ENCODE measurements around the gene KIF1A. TPM values are rescaled to one million over a fixed set of nuclear protein-coding genes. Genes with fewer than 3 reads are reported as not detected.

The KIF1A gene
- polyA plus RNA-seq, 1 donor (not counting 4 experiments of a cell fraction or from before 2014, with no cell fraction given), result not detected

DNA sequence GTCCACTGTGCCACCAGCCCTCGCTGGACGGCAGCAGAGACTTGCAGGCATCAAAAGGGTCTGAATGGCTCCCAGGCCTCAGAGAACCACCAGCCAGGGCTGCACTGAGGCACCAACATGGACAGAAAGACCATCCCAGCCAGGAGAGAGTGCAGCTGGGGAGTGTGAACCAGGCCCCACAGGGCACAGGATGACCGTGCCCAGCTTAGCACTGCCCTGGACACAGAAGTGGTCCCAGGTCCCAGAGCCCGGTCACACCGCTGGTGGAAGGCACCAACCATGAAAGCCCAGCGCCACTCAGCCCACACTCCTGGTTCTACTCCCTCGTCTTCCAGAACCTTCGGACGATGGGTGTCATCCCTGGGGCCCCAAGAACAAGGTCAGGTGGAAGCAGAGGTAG lies 107.9 kb downstream of the KIF1A start:
- FAIRE-seq, result no peak

GRCh38 chr2:240711701-240712100 lies 108.3 kb downstream of the KIF1A start:
- no peak overlapping the region for H3K4me3 ChIP-seq (ENCODE audit: control insufficient read depth in 2 of 3, extremely low read depth in 1 of 3, insufficient read depth in 2 of 3, low read depth in 1 of 3, low read length in 3 of 3)
- dilution Hi-C loops (cut with MboI; ENCODE audit: extremely low pct_ligation_motif_present, low sequenced_read_pairs), result no loop called here
- H3K9ac ChIP-seq (ENCODE audit: control insufficient read depth, extremely low read depth, insufficient read depth, low read length), result no peak overlapping the region
- no peaks in the 10 kb centered on the region for H3K9me3 ChIP-seq (ENCODE audit: control insufficient read depth, low read depth, low read length)
- H4K20me1 ChIP-seq (ENCODE audit: control insufficient read depth, extremely low read depth, insufficient read depth, low read length), result no peaks in the 10 kb centered on the region
- H3K27me3 ChIP-seq (ENCODE audit: control insufficient read depth, extremely low read depth, insufficient read depth, low read length), result peaks cover 38% of the 10 kb centered on the region
- H3K79me2 ChIP-seq (ENCODE audit: control insufficient read depth, insufficient read depth, low read length), result no peaks in the 10 kb centered on the region
- H3K4me1 ChIP-seq (ENCODE audit: control insufficient read depth, extremely low read depth, insufficient read depth, low read length), result no peaks in the 10 kb centered on the region
- no peaks in the 10 kb centered on the region for H3K36me3 ChIP-seq (ENCODE audit: control insufficient read depth in 2 of 2, extremely low read depth in 1 of 2, insufficient read depth in 2 of 2, low read length in 2 of 2)
- DNase-seq (ENCODE audit: low read depth, low spot score) (no peak), FAIRE-seq (no peak)
- no peak overlapping the region for H2AFZ ChIP-seq (ENCODE audit: control insufficient read depth, low read length)
- TF ChIP-seq EZH2 (IDR thresholded peaks at IDR 0.05; ENCODE audit: low read length), result no peak
- TF ChIP-seq, protein P1, sequence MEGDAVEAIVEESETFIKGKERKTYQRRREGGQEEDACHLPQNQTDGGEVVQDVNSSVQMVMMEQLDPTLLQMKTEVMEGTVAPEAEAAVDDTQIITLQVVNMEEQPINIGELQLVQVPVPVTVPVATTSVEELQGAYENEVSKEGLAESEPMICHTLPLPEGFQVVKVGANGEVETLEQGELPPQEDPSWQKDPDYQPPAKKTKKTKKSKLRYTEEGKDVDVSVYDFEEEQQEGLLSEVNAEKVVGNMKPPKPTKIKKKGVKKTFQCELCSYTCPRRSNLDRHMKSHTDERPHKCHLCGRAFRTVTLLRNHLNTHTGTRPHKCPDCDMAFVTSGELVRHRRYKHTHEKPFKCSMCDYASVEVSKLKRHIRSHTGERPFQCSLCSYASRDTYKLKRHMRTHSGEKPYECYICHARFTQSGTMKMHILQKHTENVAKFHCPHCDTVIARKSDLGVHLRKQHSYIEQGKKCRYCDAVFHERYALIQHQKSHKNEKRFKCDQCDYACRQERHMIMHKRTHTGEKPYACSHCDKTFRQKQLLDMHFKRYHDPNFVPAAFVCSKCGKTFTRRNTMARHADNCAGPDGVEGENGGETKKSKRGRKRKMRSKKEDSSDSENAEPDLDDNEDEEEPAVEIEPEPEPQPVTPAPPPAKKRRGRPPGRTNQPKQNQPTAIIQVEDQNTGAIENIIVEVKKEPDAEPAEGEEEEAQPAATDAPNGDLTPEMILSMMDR (optimal IDR thresholded peaks at IDR 0.05 in 1 of 3, IDR thresholded peaks at IDR 0.05 in 1 of 3, conservative IDR thresholded peaks at IDR 0.05 in 1 of 3; ENCODE audit: extremely low read depth in 1 of 3, insufficient read depth in 2 of 3, low read length in 3 of 3), result no peak
- no peak overlapping the region for H3K4me2 ChIP-seq (ENCODE audit: control insufficient read depth, extremely low read depth, insufficient read depth, low read depth, low read length)
- H3K9me1 ChIP-seq (ENCODE audit: control insufficient read depth, extremely low read depth, insufficient read depth, low read length), result no peaks in the 10 kb centered on the region
- H3K27ac ChIP-seq (ENCODE audit: control insufficient read depth, insufficient read depth, low read length), result no peak overlapping the region

More for the DNA sequence above, 107.9 kb downstream of the KIF1A start:
- Histone ChIP-seq H3K9ac (ENCODE audit: control insufficient read depth, extremely low read depth, insufficient read depth, low read length) (no peak overlapping the region), H3K4me2 (ENCODE audit: control insufficient read depth, extremely low read depth, insufficient read depth, low read depth, low read length) (no peak overlapping the region), H3K36me3 (ENCODE audit: control insufficient read depth in 2 of 2, extremely low read depth in 1 of 2, insufficient read depth in 2 of 2, low read length in 2 of 2) (no peaks in the 10 kb centered on the region), H3K9me3 (ENCODE audit: control insufficient read depth, low read depth, low read length) (no peaks in the 10 kb centered on the region), H2AFZ (ENCODE audit: control insufficient read depth, low read length) (no peak overlapping the region), H3K9me1 (ENCODE audit: control insufficient read depth, extremely low read depth, insufficient read depth, low read length) (no peaks in the 10 kb centered on the region), H3K79me2 (ENCODE audit: control insufficient read depth, insufficient read depth, low read length) (no peaks in the 10 kb centered on the region), H3K4me1 (ENCODE audit: control insufficient read depth, extremely low read depth, insufficient read depth, low read length) (no peaks in the 10 kb centered on the region), H3K27ac (ENCODE audit: control insufficient read depth, insufficient read depth, low read length) (no peak overlapping the region), H3K4me3 (ENCODE audit: control insufficient read depth in 2 of 3, extremely low read depth in 1 of 3, insufficient read depth in 2 of 3, low read depth in 1 of 3, low read length in 3 of 3) (no peak overlapping the region), H4K20me1 (ENCODE audit: control insufficient read depth, extremely low read depth, insufficient read depth, low read length) (no peaks in the 10 kb centered on the region), H3K27me3 (ENCODE audit: control insufficient read depth, extremely low read depth, insufficient read depth, low read length) (peaks cover 36% of the 10 kb centered on the region)
- TF ChIP-seq, protein P1 (optimal IDR thresholded peaks at IDR 0.05 in 1 of 3, IDR thresholded peaks at IDR 0.05 in 1 of 3, conservative IDR thresholded peaks at IDR 0.05 in 1 of 3; ENCODE audit: extremely low read depth in 1 of 3, insufficient read depth in 2 of 3, low read length in 3 of 3), result no peak
- no peak for TF ChIP-seq EZH2 (IDR thresholded peaks at IDR 0.05; ENCODE audit: low read length)
- dilution Hi-C loops (cut with MboI; ENCODE audit: extremely low pct_ligation_motif_present, low sequenced_read_pairs), result no loop called here
- DNase-seq (ENCODE audit: low read depth, low spot score), result no peak
